Activated naive CD4-positive, alpha-beta T cell treated with anti-CD3 and anti-CD28 coated beads, Interleukin-2, amount 50 U/mL, for 24 hours (primary cell): Measurements from ENCODE around the gene GLYR1.

ENCODE experiments used
- H3K27ac Mint-ChIP-seq: one replicate; pipeline ENCODE4 v1.8.0; 2021; ENCODE audit warnings: mild to moderate bottlenecking, mixed read lengths
- H3K27me3 Mint-ChIP-seq: one replicate; pipeline ENCODE4 v1.8.0; 2021; ENCODE audit warnings: mixed read lengths
- H3K36me3 Mint-ChIP-seq: one replicate; pipeline ENCODE4 v1.8.0; 2021; ENCODE audit warnings: mixed read lengths
- H3K4me1 Mint-ChIP-seq: one replicate; pipeline ENCODE4 v1.8.0; 2021; ENCODE audit warnings: mixed read lengths
- H3K4me3 Mint-ChIP-seq: one replicate; pipeline ENCODE4 v1.8.0; 2021; ENCODE audit warnings: mild to moderate bottlenecking, mixed read lengths
- H3K9me3 Mint-ChIP-seq: one replicate; pipeline ENCODE4 v1.8.0; 2021; ENCODE audit warnings: mixed read lengths

GLYR1 gene

DNA sequence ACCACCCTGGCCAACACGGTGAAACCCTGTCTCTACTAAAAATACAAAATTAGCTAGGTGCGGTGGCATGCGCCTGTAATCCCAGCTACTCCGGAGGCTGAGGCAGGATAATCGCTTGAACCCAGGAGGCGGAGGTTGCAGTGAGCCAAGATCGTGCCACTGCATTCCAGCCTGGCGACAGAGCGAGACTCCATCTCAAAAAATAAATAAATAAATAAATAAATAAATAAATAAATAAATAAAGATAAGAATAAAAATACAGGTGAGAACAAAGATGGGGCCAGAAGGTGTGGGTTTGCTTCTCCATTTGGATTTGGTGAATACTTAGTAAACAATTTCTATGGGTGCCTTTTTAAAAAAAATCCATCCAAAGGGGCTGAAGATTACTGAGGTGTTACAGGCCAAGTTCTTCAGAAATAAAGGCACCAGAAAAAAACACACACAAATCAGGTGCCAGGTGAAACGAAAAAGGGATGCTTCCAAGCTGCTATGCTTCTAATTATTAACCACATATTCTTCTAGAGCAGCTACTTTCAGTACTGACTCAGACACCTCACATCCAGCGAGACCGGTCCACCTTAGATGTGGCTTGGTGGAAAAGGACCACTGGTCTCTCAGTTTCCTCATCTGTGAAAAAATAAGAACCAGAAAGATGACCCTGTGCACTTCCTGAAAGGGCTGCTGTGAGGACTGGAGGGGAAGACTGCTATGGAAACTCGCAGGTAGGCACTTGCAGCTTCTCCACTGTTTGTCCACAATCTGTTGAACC is 9.2 kb downstream of the GLYR1 start:
- Mint-ChIP-seq H3K27me3 (no peaks in the 10 kb centered on the region), H3K27ac (no peak overlapping the region), H3K4me1 (peaks cover 14% of the 10 kb centered on the region), H3K9me3 (no peaks in the 10 kb centered on the region), H3K36me3 (peaks cover 7% of the 10 kb centered on the region), H3K4me3 (no peak overlapping the region)

- peaks cover 18% of the 10 kb centered on the region for H3K4me1 Mint-ChIP-seq
- H3K4me3 Mint-ChIP-seq, result no peak overlapping the region
- no peaks in the 10 kb centered on the region for H3K27me3 Mint-ChIP-seq
- peak overlapping the region; percentile 41 for H3K27ac Mint-ChIP-seq
- H3K36me3 Mint-ChIP-seq, result peaks cover 10% of the 10 kb centered on the region
- H3K9me3 Mint-ChIP-seq, result no peaks in the 10 kb centered on the region
Measured at GRCh38 chr16:4836727-4837126, 10.4 kb downstream of the GLYR1 start.

DNA sequence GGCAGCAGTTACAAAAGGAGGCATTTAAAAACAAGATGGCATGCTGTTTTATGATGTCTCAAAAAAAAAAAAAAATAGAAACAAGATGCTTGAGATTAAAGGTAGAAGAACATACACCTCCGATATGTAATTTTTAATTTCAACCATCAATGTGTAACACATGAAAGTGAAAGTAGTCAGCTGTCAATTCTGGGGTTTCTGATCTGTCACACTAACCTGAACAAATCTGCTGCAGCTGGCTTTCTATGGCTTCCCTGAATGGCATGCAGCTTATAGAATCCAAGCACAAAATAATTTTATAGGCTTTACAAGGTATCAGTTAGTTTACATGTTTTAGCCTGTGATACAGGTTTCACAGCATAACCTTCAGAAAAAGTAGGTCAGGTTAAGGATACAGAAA is 13.5 kb downstream of the GLYR1 start:
- Mint-ChIP-seq H3K4me1 (peaks cover 20% of the 10 kb centered on the region), H3K27ac (peak overlapping the region; percentile 46), H3K27me3 (no peaks in the 10 kb centered on the region), H3K9me3 (no peaks in the 10 kb centered on the region), H3K36me3 (peaks cover 14% of the 10 kb centered on the region), H3K4me3 (no peak overlapping the region)

DNA sequence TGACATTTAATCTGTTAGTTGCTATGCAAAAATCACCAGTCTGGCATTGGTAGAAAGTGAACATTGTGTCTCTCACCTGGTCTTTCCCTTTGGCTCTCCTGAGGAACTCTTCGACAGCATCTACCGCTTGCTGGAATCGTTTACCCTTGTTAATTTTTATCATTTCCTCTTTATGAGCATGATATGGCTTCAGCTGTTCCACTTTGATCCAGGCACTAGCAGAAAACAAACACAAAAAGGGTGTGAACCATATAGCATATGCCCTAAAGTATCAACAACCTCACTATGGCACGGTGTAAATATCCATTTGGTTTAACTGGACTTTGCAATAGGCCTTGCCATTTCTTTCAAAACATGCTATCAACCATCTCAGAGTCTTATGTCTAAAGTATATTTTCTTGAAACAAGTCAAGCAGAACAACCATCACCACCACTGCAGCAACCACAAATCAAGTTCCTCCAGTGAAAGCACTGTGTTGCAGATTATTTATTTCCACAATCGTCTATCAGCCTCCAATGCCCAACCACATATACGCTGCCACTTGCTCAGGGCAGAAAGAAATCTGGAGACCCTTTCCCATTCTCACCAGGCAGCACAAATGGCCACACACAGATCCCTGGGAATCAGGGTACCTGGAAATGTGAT is 14.3 kb downstream of the GLYR1 start:
- no peak overlapping the region for H3K27ac Mint-ChIP-seq
- no peaks in the 10 kb centered on the region for H3K27me3 Mint-ChIP-seq
- H3K4me1 Mint-ChIP-seq, result peaks cover 20% of the 10 kb centered on the region
- H3K4me3 Mint-ChIP-seq, result no peak overlapping the region
- no peaks in the 10 kb centered on the region for H3K9me3 Mint-ChIP-seq
- H3K36me3 Mint-ChIP-seq, result peaks cover 14% of the 10 kb centered on the region

GRCh38 chr16:4831616-4832015 is 15.5 kb downstream of the GLYR1 start:
- Mint-ChIP-seq H3K9me3 (no peaks in the 10 kb centered on the region), H3K4me3 (no peak overlapping the region), H3K36me3 (peaks cover 13% of the 10 kb centered on the region), H3K4me1 (peaks cover 20% of the 10 kb centered on the region), H3K27ac (no peak overlapping the region), H3K27me3 (no peaks in the 10 kb centered on the region)

GRCh38 chr16:4830408-4830807 is 16.7 kb downstream of the GLYR1 start:
- Mint-ChIP-seq H3K4me1 (peaks cover 17% of the 10 kb centered on the region), H3K36me3 (peaks cover 9% of the 10 kb centered on the region)

DNA sequence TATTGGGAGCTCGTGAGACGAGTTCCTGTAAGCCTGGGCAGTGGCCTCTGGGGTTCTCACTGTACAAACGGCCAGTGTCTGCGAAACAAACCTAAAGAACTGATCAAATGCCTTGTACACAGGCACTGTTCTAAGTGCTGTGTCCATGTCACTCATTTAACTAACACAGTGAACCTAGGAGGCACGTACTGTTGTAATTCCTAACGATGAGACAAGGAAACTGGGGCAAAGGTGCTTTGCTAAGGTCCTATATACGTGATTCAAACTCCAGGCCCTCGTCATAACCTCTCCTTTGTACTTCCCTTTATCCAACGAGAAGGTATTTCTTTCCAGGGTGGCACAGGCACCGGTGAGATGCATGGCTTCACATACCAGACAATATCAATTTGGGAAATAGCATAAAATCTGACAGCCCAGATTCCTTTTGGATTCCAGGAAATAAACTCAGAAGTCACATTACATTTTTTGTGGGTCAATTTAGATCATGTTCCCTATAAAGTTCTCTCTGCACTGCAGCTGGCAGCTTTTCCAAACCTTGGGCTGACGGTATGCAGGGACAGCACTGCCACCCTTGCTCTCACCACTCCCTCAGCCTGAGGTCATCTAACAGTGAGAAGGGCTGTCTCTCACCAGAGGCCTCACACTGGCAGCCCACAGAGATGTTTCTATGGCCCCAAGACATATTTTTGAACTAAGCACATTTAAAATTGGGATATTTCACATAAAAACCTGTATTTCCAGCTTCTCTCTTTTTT is 18.3 kb downstream of the GLYR1 start:
- Mint-ChIP-seq H3K9me3 (no peaks in the 10 kb centered on the region), H3K36me3 (peaks cover 12% of the 10 kb centered on the region), H3K27me3 (no peaks in the 10 kb centered on the region), H3K4me3 (no peak overlapping the region), H3K4me1 (peaks cover 16% of the 10 kb centered on the region), H3K27ac (no peak overlapping the region)

More at GRCh38 chr16:4830408-4830807, 16.7 kb downstream of the GLYR1 start:
- H3K27me3 Mint-ChIP-seq, result no peaks in the 10 kb centered on the region
- H3K9me3 Mint-ChIP-seq, result no peaks in the 10 kb centered on the region
- H3K27ac Mint-ChIP-seq, result no peak overlapping the region
- H3K4me3 Mint-ChIP-seq, result no peak overlapping the region

DNA sequence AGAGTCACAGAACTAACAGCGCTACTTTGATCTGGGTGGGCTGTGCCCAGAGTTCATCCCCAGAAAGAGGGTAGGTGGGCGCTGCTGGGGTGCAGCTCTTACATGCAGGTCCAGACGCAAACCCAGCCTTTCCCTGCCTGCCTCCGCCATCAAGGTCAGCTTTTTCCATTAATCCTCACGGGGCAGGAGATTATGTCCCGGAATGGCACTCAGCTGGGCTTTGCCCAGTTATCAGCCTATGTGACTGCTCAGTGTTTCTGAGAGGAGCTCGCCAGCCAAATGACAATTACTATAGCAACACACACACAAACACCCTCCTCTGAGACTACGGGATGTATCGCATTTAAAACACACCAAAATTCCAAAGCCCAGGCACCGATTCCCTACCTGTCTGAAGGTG is 20.1 kb downstream of the GLYR1 start:
- H3K27me3 Mint-ChIP-seq, result no peaks in the 10 kb centered on the region
- no peak overlapping the region for H3K4me3 Mint-ChIP-seq
- peaks cover 8% of the 10 kb centered on the region for H3K4me1 Mint-ChIP-seq

GRCh38 chr16:4826526-4826925 is 20.6 kb downstream of the GLYR1 start:
- H3K9me3 Mint-ChIP-seq, result no peaks in the 10 kb centered on the region
- H3K36me3 Mint-ChIP-seq, result peaks cover 13% of the 10 kb centered on the region
- H3K27ac Mint-ChIP-seq, result no peak overlapping the region
- no peak overlapping the region for H3K4me3 Mint-ChIP-seq
- no peaks in the 10 kb centered on the region for H3K27me3 Mint-ChIP-seq
- peaks cover 8% of the 10 kb centered on the region for H3K4me1 Mint-ChIP-seq

More for the DNA sequence above, 20.1 kb downstream of the GLYR1 start:
- H3K27ac Mint-ChIP-seq, result no peak overlapping the region
- peaks cover 12% of the 10 kb centered on the region for H3K36me3 Mint-ChIP-seq
- no peaks in the 10 kb centered on the region for H3K9me3 Mint-ChIP-seq

DNA sequence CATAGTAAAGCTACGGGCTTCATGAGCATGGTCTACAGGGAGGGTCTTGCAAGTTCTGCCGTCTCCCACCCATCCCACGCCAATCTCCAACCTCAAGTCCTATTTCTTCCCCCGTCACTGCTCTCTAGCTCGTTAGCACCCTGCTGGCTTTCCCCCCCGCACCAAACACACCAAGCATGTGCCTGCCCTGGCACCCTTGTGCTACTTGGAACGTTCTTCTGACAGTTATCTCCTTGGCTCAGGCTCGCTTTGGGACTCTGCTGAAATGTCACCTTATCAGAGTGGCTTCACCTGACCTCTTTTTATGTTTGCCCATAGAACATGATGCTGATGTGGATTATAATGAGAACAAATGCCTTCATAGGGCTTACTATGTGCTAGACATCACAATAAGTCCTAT is 21.9 kb downstream of the GLYR1 start:
- Mint-ChIP-seq H3K4me1 (no peaks in the 10 kb centered on the region), H3K36me3 (peaks cover 8% of the 10 kb centered on the region), H3K27me3 (no peaks in the 10 kb centered on the region), H3K27ac (peak overlapping the region; percentile 57), H3K4me3 (no peak overlapping the region), H3K9me3 (no peaks in the 10 kb centered on the region)

GRCh38 chr16:4820652-4821051 is 26.4 kb downstream of the GLYR1 start:
- Mint-ChIP-seq H3K27ac (no peak overlapping the region), H3K4me1 (no peaks in the 10 kb centered on the region), H3K9me3 (no peaks in the 10 kb centered on the region), H3K36me3 (peaks cover 15% of the 10 kb centered on the region), H3K4me3 (no peak overlapping the region), H3K27me3 (no peaks in the 10 kb centered on the region)

GRCh38 chr16:4814542-4815173 is 32.4 kb downstream of the GLYR1 start:
- Mint-ChIP-seq H3K27me3 (no peaks in the 10 kb centered on the region), H3K4me3 (no peak overlapping the region), H3K36me3 (peaks cover 10% of the 10 kb centered on the region), H3K9me3 (no peaks in the 10 kb centered on the region), H3K27ac (no peak overlapping the region), H3K4me1 (peaks cover 3% of the 10 kb centered on the region)

GRCh38 chr16:4814046-4814445 is 33.0 kb downstream of the GLYR1 start:
- H3K9me3 Mint-ChIP-seq, result no peaks in the 10 kb centered on the region

DNA sequence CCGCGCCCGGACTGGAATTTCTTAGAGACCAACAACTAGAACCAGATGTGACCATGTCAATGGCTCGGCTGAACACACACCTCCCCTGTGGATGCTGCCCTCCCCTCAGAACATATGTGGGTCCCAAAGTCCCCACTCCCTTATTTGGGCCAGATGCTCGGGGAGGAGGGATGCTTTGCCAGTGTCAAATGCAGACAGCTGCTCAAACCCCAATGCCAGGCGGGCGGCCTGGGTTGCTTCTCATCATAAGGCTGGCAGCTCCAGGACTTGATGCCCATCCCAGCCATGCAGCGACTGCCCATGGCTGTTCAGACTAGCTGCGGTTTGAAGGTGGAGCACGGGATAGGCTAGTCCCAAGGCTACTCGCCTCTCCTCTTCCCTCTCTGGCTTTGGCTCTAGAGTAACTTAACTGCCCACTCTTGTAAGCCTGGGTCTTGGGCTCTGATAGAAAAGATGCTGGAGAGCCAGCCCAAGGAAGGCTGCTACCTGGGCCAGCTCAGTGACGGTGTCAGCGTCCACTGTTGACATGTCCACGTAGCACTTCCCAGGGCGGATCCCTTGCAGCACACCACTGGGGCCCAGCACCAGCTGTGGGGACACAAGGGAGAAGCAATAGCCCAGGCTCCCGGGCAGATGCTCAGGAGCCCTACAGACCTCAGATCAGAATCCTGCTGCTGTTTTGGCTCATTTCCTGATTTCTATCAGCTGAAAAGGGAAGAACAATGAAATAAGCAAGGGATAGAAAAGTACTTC is 33.7 kb downstream of the GLYR1 start:
- Mint-ChIP-seq H3K4me1 (peaks cover 3% of the 10 kb centered on the region), H3K9me3 (no peaks in the 10 kb centered on the region), H3K27ac (no peak overlapping the region), H3K27me3 (no peaks in the 10 kb centered on the region), H3K4me3 (no peak overlapping the region), H3K36me3 (peaks cover 6% of the 10 kb centered on the region)

More at GRCh38 chr16:4814046-4814445, 33.0 kb downstream of the GLYR1 start:
- Mint-ChIP-seq H3K27me3 (no peaks in the 10 kb centered on the region), H3K27ac (no peak overlapping the region), H3K4me1 (peaks cover 3% of the 10 kb centered on the region), H3K36me3 (peaks cover 10% of the 10 kb centered on the region), H3K4me3 (no peak overlapping the region)

DNA sequence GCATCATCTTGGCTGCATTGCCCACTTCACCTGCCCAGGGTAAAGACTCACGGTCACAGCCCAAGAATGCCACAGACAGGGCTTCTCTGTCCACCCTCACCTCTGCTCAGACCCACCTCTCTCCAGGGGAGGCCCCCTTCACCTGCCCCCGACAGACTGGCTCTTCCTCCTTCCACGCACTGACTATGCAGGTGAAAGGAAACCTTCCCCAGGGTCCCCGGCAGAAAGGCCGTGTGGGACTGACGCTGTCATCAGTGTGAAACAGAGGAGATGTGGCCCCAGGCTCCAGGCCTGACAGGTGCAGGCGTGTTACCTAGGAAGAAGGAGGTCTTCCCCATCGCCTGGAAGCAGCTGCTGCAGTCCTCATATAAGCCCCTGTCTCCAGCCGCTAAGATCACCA is 35.3 kb downstream of the GLYR1 start:
- Mint-ChIP-seq H3K27ac (peak overlapping the region; percentile 10), H3K4me3 (no peak overlapping the region)

More for the DNA sequence above, 35.3 kb downstream of the GLYR1 start:
- peaks cover 3% of the 10 kb centered on the region for H3K4me1 Mint-ChIP-seq
- H3K27me3 Mint-ChIP-seq, result no peaks in the 10 kb centered on the region
- H3K9me3 Mint-ChIP-seq, result no peaks in the 10 kb centered on the region
- H3K36me3 Mint-ChIP-seq, result peaks cover 6% of the 10 kb centered on the region
